NCI-H526 (cell line): ENCODE results near the gene ECHS1.
"Not testable (repeated sequence)": the region's sequence is repeated elsewhere in the genome, so short reads cannot be mapped to it uniquely, and the experiment has no call there.

ENCODE experiments used
- DNase-seq, 2 experiments: peaks; one replicate each; lab custom pipeline; 2025; lab: John Stamatoyannopoulos, UW

The ECHS1 gene

GRCh38 chr10:133399123-133399601 is 26.0 kb upstream of the ECHS1 start:
- DNase-seq = no peak

- no peak for DNase-seq
These were observed 24.8 kb upstream of the ECHS1 start for GRCh38 chr10:133397938-133398337.

- no peak for DNase-seq
These were observed 23.0 kb upstream of the ECHS1 start for GRCh38 chr10:133396035-133396624.

- no peak for DNase-seq
These were observed 21.7 kb upstream of the ECHS1 start for GRCh38 chr10:133394801-133395221.

GRCh38 chr10:133394064-133394663 is 21.0 kb upstream of the ECHS1 start, which contains the start of gene MTG1:
Gene MTG1, plus strand, starts transcription at chr10:133394157. Its CDS starts 64 bp downstream, at chr10:133394221.
- peak; percentile 52 to 93 for DNase-seq

GRCh38 chr10:133393401-133394063 is 20.4 kb upstream of the ECHS1 start:
- DNase-seq = no peak

GRCh38 chr10:133391761-133392518 is 18.8 kb upstream of the ECHS1 start:
- DNase-seq = no peak

- no peak for DNase-seq
These were observed 18.1 kb upstream of the ECHS1 start for GRCh38 chr10:133391249-133391635.

- no peak for DNase-seq
These were observed 17.6 kb upstream of the ECHS1 start for GRCh38 chr10:133390597-133391248.

- DNase-seq = no peak
These were observed 16.0 kb upstream of the ECHS1 start for GRCh38 chr10:133388973-133389818.

GRCh38 chr10:133388236-133388972 is 15.2 kb upstream of the ECHS1 start:
- no peak for DNase-seq

GRCh38 chr10:133386951-133387350 is 13.8 kb upstream of the ECHS1 start:
- DNase-seq = not testable (repeated sequence)

- DNase-seq = no peak
These were observed 12.1 kb upstream of the ECHS1 start for GRCh38 chr10:133385214-133385613.

- no peak for DNase-seq
These were observed 10.9 kb upstream of the ECHS1 start for GRCh38 chr10:133384071-133384470.

- DNase-seq = no peak
These were observed 10.4 kb upstream of the ECHS1 start for GRCh38 chr10:133383551-133383950.

GRCh38 chr10:133381036-133381435 is 7.9 kb upstream of the ECHS1 start:
- DNase-seq = no peak

- DNase-seq = peak in 1 of 2 experiments; percentile 33
These were observed 6.9 kb upstream of the ECHS1 start for GRCh38 chr10:133379801-133380666.

- DNase-seq = peak in 1 of 2 experiments; percentile 45
These were observed 6.1 kb upstream of the ECHS1 start, which contains the start of gene PAOX for GRCh38 chr10:133379152-133379800. Gene PAOX, plus strand, starts transcription at chr10:133379262. Its CDS starts 55 bp downstream, at chr10:133379317.
